ENCODE measurements around the gene WSCD2.

WSCD2 gene

GRCh38 chr12:108129017-108129812 lies at the start of gene WSCD2:
Gene WSCD2, plus strand, starts transcription at chr12:108129288. Its CDS starts 66,545 bp downstream, at chr12:108195833.
- DNase-seq, result no peak

DNA sequence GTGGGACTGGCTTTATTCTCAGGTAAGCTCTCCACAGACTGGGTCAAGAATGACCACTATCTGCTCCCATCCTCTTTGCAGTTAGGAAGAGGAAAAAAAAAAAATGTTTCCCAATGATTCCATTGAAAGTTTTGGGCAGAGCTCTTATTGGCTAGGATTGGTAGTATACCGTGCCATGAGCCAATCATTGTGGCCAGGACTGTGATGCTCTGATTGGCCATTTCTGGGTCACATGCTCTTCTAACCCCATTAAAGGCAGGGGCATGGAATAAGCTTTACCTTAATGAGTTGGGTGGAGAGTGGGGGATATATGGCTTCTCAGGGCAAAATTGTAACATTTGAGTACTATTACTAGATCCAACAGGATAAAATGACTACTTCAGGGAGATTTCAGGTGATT lies 49.4 kb upstream of the WSCD2 start:
- DNase-seq, result no peak

GRCh38 chr12:108080363-108080762 lies 48.7 kb upstream of the WSCD2 start:
- DNase-seq, result no peak

GRCh38 chr12:108082485-108082884 lies 46.6 kb upstream of the WSCD2 start:
- no peak for DNase-seq

DNA sequence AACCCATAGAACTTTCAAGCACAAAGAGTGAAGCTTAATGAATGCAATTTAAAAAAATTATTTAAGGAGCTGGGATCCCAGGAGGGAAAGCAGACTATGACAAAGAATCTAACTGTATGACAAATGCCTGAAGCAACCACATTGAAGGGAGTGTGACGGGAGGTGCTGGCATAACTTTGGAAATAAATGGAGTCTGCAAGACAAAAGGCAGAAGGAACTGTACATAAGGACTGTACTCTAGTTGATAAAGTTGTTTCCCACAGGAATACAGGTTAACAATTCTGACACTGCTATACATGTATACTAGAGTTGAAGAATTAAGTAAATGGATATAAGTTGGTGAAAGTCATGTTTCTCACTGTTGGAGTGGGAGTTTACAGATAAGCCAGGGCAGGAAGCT lies 41.2 kb upstream of the WSCD2 start:
- no peak for DNase-seq

DNA sequence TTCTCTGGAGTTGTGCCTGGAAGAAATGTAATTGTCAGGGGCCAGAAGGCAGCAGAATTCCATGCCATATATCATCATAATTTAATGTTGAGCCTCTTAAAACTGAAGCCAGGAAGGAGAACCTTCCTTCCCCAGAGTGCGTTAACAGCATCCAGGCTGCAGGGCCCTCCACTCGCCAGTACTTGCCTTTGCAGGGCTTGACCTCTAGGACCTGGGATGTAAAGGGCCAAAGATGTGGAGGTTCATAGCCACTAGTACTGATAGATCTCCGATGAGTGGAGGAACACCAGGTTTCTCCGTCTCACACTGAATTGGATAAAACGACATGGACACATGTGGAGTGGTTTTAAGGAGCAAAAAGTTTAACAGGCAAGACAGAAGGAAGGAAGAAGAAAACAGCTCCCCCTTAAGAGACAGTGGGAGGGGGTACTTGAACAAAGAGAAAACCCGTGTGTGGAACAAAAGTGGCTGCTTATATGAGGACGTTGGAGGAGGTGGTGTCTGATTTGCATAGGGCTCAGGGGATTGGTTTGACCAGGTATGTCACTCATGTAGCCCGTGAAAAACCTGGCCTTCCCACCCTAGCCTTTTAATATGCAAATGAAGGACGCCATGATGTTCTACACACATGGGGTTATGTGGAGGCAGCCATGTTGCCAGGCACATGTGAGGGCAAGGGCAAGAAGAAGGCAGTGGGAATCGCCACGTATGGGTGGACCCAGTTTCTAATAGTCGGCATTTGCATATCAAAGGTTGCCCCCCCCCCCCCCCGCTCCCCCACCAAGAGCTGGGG lies 38.8 kb upstream of the WSCD2 start:
- DNase-seq, result no peak

DNA sequence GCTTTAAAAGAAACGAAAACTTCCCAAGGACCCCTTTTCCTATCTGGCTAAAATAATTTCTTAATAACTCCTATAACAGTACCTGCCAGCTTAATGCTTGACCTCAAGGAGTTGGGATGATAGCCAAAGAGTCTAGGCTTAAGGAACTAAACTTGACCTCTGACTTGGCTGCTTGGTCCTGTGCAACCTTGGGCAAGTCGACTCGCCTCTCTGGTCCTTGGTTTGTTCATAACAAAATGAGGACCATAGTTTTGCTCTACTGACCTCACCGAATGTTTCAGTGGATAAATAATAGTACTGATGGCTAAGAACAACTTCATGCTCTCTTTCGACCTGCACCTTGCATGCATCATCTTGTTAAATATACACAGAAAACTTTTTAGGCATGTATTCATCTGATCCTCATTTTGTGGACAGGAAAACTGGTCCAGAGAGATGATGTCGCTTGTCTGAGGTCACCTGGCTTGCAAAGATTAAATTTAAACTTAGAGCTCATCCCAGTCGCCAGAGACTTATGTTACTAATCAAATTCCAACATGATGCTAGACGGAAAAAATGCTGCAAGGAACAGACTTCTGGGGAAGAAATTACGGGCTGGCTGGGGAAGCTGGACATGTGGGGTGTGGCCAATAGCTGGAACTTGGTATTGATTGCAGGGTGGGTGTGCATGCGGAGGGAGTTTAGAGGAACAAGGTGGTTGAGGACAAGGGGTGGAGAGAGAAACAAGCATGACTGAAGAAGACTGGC lies 38.0 kb upstream of the WSCD2 start:
- no peak for DNase-seq

DNA sequence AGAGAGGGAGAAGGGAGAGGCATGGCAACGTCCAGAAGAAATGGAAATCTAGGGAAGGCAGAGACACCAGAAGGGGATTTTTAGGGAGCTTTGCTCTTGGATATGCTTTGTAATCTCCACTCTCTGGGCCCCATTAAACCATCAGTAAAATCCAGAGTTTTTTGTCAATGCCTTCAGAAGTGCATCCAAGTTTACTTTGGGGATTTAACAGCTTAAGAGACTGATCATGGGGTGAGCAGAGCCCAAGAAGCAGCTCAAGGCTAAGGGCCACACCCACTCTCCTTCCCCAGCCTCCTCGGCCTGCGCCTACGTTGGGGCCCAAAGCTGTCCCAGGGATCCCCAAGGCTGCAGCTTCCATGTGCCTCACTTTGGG lies 37.4 kb upstream of the WSCD2 start:
- no peak for DNase-seq

GRCh38 chr12:108093209-108093608 lies 35.9 kb upstream of the WSCD2 start:
- DNase-seq, result no peak

GRCh38 chr12:108094056-108094649 lies 34.9 kb upstream of the WSCD2 start:
- no peak for DNase-seq

GRCh38 chr12:108097160-108097911 lies 31.8 kb upstream of the WSCD2 start:
- DNase-seq, result no peak

DNA sequence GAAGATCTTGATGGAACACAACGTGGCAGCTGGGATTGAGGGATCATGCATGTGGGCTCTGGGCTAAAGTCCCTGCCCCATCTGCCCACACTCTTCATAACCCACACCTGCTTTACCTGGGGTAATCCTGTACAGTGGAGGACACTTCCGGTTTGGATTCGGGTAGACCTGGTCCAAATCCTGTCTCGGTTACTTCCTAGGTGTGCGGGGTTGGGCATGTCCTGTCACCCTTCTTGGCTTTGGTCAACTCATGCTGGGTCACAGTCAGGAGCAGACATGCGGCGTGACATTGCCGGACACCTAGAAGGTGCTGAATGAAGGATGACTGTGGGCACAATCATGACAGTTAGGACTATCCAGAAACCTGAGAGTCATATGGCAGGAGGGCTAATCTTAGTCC lies 30.7 kb upstream of the WSCD2 start:
- DNase-seq, result no peak

DNA sequence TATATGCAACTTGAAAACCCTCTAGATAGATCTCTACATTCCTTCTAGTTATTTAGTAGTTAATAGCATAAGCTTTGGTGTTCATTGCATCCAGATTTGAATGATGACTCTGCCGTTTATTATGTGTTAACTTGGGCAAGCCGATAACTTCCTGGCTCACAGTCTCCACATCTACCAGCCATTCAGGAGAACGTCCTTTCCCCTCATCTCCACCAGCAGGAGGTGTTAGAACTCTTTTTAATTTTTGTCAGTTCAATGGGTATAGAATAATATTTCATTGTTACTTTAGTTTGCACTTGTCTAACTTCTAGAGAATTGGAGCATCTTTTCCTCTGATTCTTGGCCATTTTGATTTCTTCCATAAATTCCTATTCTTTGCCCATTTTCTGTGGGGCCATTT lies 30.0 kb upstream of the WSCD2 start:
- DNase-seq, result no peak

- no peak for DNase-seq
These were observed 29.2 kb upstream of the WSCD2 start for GRCh38 chr12:108099778-108100489.

DNA sequence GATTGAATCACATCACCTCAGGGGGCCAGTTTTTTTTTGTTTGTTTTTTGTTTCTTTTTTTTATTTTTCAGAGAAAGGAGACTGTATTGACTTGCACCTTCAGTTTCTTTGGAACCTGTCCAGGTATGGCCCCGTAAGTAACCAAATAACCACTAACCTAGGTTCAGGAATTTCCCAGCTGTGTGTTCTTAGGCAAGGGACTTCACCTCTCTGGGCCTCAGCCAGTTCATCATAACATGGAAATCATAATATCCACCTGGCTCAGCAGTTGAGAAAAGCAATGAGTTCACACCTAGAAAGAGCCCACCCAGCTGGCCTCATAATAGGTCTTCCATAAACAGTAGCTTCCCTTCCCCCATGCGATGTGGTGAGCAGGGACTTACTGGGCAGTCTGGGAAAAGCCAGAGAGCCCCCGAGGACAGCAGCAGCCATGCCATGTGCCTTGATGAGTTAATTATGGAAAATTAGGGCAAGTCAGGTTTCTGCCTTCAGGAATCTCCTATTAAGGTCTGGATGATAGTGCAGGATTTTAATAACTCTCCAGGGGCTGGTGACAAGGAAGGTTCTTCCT lies 27.4 kb upstream of the WSCD2 start:
- no peak for DNase-seq

DNA sequence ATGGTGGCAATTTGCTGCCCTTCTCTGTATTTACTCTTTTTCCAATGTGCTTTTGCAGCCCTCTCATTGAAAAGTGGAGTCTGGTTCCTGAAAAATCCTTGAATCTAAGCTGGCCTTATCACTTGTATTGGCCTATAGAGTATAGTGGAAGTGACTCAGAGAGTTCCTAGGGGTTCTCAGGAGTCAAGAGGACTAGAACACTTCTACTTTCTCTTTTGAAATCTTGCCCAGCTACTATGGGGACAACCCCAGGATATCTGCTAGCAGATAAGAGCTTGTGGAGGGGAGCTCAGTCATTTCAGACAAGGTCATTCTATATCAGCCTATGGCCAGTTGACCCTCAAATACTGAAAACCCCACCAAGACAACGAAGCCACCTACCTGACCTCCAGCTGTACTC lies 26.7 kb upstream of the WSCD2 start:
- DNase-seq, result no peak

- no peak for DNase-seq
These were observed 26.0 kb upstream of the WSCD2 start for GRCh38 chr12:108103087-108103486.

GRCh38 chr12:108103517-108103916 lies 25.6 kb upstream of the WSCD2 start:
- DNase-seq, result no peak

- DNase-seq, result no peak
These were observed 24.4 kb upstream of the WSCD2 start for GRCh38 chr12:108104657-108105056.

- no peak for DNase-seq
These were observed 22.5 kb upstream of the WSCD2 start for GRCh38 chr12:108106599-108106998.

DNA sequence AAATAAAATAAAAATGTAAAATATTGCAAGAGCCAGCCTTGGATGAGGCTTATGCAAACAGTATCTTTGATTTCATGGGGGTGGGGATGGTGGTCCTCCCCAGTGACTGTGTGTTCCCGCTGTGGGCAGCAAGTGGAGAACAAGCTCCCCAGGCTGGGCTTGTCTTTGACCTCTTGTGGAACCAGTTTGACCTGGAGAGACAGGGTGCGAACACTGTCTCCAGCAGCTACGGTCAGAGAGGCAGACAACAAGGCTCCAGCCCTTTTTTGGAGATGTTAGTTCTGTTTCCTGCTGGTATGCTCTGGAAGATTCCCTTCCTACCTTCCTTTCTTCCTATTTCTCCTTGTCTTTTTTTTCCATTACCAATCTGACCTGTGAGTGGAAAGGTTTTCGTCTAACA lies 21.8 kb upstream of the WSCD2 start:
- no peak for DNase-seq

All from NCI-H774 (cell line).